Measurements from ENCODE around the gene HGS. TPM values are rescaled to one million over a fixed set of nuclear protein-coding genes. Genes with fewer than 3 reads are reported as not detected.

Gene HGS
- total and polyA plus RNA-seq, 2 of the 4 experiments (the other 2 are of a cell fraction) = 52.5 to 137 TPM

GRCh38 chr17:81715872-81716673 is 32.3 kb downstream of the HGS start:
- H3K23ac ChIP-seq (ENCODE audit: low read depth, low read length) = no peak overlapping the region
- ATAC-seq (ENCODE audit: low read depth) = no peak
- H2AFZ ChIP-seq (replicated peaks; ENCODE audit: low read length, poor library complexity) = no peak overlapping the region
- peaks cover 14 to 23% of the 10 kb centered on the region in 2 experiments for H3K79me1 ChIP-seq (ENCODE audit: low read depth in 1 of 2, low read length in 2 of 2)
- ChIA-PET POLR2A (ENCODE audit: unreplicated experiment) (interaction anchor here (1.0 kb wide), 1 partner anchor 151 kb away, joined by 12 read pairs; no protein-coding TSS in a partner anchor), CTCF (no interaction called here)
- peaks cover 10% of the 10 kb centered on the region for H3K4me1 ChIP-seq (ENCODE audit: control insufficient read depth, insufficient read depth, low read length)
- H3K27me3 ChIP-seq (ENCODE audit: control insufficient read depth, insufficient read depth, low read length) = no peaks in the 10 kb centered on the region
- peaks cover 2% of the 10 kb centered on the region; the same call in 1 of the 2 replicates for H3K9me1 ChIP-seq (ENCODE audit: insufficient read depth, low read length)
- H2AK9ac ChIP-seq (replicated peaks; ENCODE audit: low read depth, low read length, poor library complexity) = no peak overlapping the region
- H3K4ac ChIP-seq (ENCODE audit: low read depth, low read length) = no peak overlapping the region
- in situ Hi-C loops (cut with MboI; ENCODE audit: low sequenced_read_pairs) (no loop called here), dilution Hi-C loops (cut with HindIII; ENCODE audit: low sequenced_read_pairs, unreplicated experiment) (no loop called here), intact Hi-C loops (cut with micrococcal nuclease) (no loop called here)
- H2AK5ac ChIP-seq (ENCODE audit: low read depth, low read length) = no peak overlapping the region
- 95% methylated on average over 21 of the region's 43 CpGs; no CpG with 5 or more reads in 1 of the 2 experiments for WGBS, 2 experiments (ENCODE audit: extremely low coverage in 2 of 2, insufficient read length in 1 of 2)
- no peak overlapping the region for H4K5ac ChIP-seq (ENCODE audit: low read depth, low read length)
- H2BK120ac ChIP-seq (ENCODE audit: low read depth, low read length) = no peak overlapping the region
- H3K9me3 ChIP-seq (ENCODE audit: control insufficient read depth, insufficient read depth, low read length) = no peaks in the 10 kb centered on the region
- H4K8ac ChIP-seq (ENCODE audit: low read depth in 2 of 2, low read length in 2 of 2) = no peak overlapping the region
- no peaks in the 10 kb centered on the region; the same call in 1 of the 2 replicates for H4K20me1 ChIP-seq (ENCODE audit: insufficient read depth, low read length)
- no TSS peak for BruUV-seq (replicated peaks)
- no peak overlapping the region for H3K9ac ChIP-seq (ENCODE audit: low read depth, low read length)
- H3K27ac ChIP-seq (ENCODE audit: insufficient read depth, low read length) = no peak overlapping the region
- no peak overlapping the region for H3K4me3 ChIP-seq (ENCODE audit: insufficient read depth, low read depth, low read length)
- no peak overlapping the region for H3K18ac ChIP-seq (ENCODE audit: low read depth, low read length)
- no peak overlapping the region for H3K4me2 ChIP-seq (ENCODE audit: low read depth, low read length)
- H4K91ac ChIP-seq (ENCODE audit: insufficient read depth, low read depth, low read length) = no peak overlapping the region
- H2BK20ac ChIP-seq (ENCODE audit: low read depth, low read length) = no peak overlapping the region
- H3K56ac ChIP-seq (ENCODE audit: extremely low read depth, insufficient read depth, low read length) = no peak overlapping the region
- no peak for DNase-seq
- H3K36me3 ChIP-seq (ENCODE audit: control insufficient read depth, insufficient read depth, low read length) = peaks cover 2% of the 10 kb centered on the region; the same call in 1 of the 2 replicates
- H3K14ac ChIP-seq (replicated peaks; ENCODE audit: low read depth, low read length) = no peak overlapping the region
- no peak overlapping the region for H2BK15ac ChIP-seq (ENCODE audit: low read depth, low read length)
- no peak overlapping the region for H2BK5ac ChIP-seq (ENCODE audit: low read depth, low read length, poor library complexity, severe bottlenecking)
- TF ChIP-seq BHLHE40 (IDR thresholded peaks at IDR 0.05; ENCODE audit: low read depth, low read length) (no peak), RFX5 (IDR thresholded peaks at IDR 0.05; ENCODE audit: low read depth, low read length) (no peak), MAZ (IDR thresholded peaks at IDR 0.05; ENCODE audit: borderline replicate concordance, low read depth, low read length) (no peak), FOS (IDR thresholded peaks at IDR 0.05; ENCODE audit: low read depth, low read length) (no peak), RCOR1 (IDR thresholded peaks at IDR 0.05; ENCODE audit: insufficient replicate concordance, low read length) (no peak), CEBPB (IDR thresholded peaks at IDR 0.05; ENCODE audit: low read depth, low read length) (no peak), MAFK (IDR thresholded peaks at IDR 0.05; ENCODE audit: low read depth, low read length) (no peak), USF2 (IDR thresholded peaks at IDR 0.05; ENCODE audit: low read depth, low read length) (no peak), SMC3 (IDR thresholded peaks at IDR 0.05; ENCODE audit: low read depth, low read length) (no peak), CTCF (conservative IDR thresholded peaks at IDR 0.05; ENCODE audit: low read depth, low read length) (no peak), ELK1 (IDR thresholded peaks at IDR 0.05; ENCODE audit: borderline replicate concordance, low read depth, low read length) (no peak), RAD21 (IDR thresholded peaks at IDR 0.05; ENCODE audit: low read length) (no peak), CHD1 (IDR thresholded peaks at IDR 0.05; ENCODE audit: low read depth, low read length) (no peak), POLR2A (IDR thresholded peaks at IDR 0.05; ENCODE audit: low read depth, low read length) (no peak), MXI1 (IDR thresholded peaks at IDR 0.05; ENCODE audit: borderline replicate concordance, low read depth, low read length) (no peak)
